K562 (cell line): ENCODE data around the gene NR4A2. TPM values are rescaled to one million over a fixed set of nuclear protein-coding genes. Genes with fewer than 3 reads are reported as not detected.

ENCODE experiments used
- DLX4 ChIP-seq: fragments of 250-450 bp; sonication (Bioruptor Pico); IDR thresholded peaks from 2 replicates; pipeline ENCODE4 v1.6.1; 2021; ENCODE audit warnings: mild to moderate bottlenecking
- DNMT1 ChIP-seq: fragments of 450-650 bp; IDR thresholded peaks from 2 replicates; pipeline ENCODE4 v1.6.1; 2016; ENCODE audit warnings: antibody characterized with exemption, mild to moderate bottlenecking
- ERF ChIP-seq: fragments of 450-650 bp; formaldehyde crosslinking; IDR thresholded peaks from 2 replicates; pipeline ENCODE4 v1.4.0; 2020; ENCODE audit warnings: mild to moderate bottlenecking, mixed read lengths
- FUS ChIP-seq: fragments of 200-400 bp; formaldehyde crosslinking; optimal IDR thresholded peaks from 2 replicates; pipeline ENCODE3; 2017; ENCODE audit warnings: low read depth, low read length
- KLF6 ChIP-seq: fragments of 250-450 bp; sonication (Bioruptor Pico); IDR thresholded peaks from 2 replicates; pipeline ENCODE4 v1.4.0; 2020; ENCODE audit warnings: mild to moderate bottlenecking, moderate library complexity, borderline replicate concordance
- NFXL1 ChIP-seq: fragments of 450-650 bp; formaldehyde crosslinking; IDR thresholded peaks from 2 replicates; pipeline ENCODE4 v1.4.0; 2021; ENCODE audit warnings: mild to moderate bottlenecking
- NRF1 ChIP-seq, 2 experiments: fragments of 450-650 bp; IDR thresholded peaks in 1 of 2; conservative IDR thresholded peaks in 1 of 2; 2 replicates each; pipeline ENCODE4 v1.6.1; 2014; ENCODE audit warnings: mild to moderate bottlenecking in 2 of 2
- NUFIP1 ChIP-seq: fragments of 450-650 bp; IDR thresholded peaks from 2 replicates; pipeline ENCODE4 v1.6.1; 2018; ENCODE audit not compliant: partially characterized antibody
- OTX1 ChIP-seq: fragments of 450-650 bp; formaldehyde crosslinking; IDR thresholded peaks from 2 replicates; pipeline ENCODE4 v1.4.0; 2022; ENCODE audit warnings: mild to moderate bottlenecking
- REST ChIP-seq, 2 experiments: fragments of 450-650 bp; formaldehyde crosslinking in 1 of 2; IDR thresholded peaks; 2 replicates each; pipeline versions ENCODE4 v1.4.0 to v1.6.1; 2014 to 2020; ENCODE audit warnings: mild to moderate bottlenecking in 2 of 2, borderline replicate concordance in 1 of 2, low read depth in 1 of 2
- STAT5B ChIP-seq: fragments of 250-450 bp; sonication (Bioruptor Pico); IDR thresholded peaks from 2 replicates; pipeline ENCODE4 v1.8.0; 2021; ENCODE audit warnings: mild to moderate bottlenecking, inconsistent platforms
- TAF7 ChIP-seq: fragments of 450-650 bp; IDR thresholded peaks from 2 replicates; pipeline ENCODE4 v1.6.1; 2016; ENCODE audit warnings: missing genetic modification characterization, missing compliant biosample characterization
- TAL1 ChIP-seq: fragments of 450-650 bp; IDR thresholded peaks from 2 replicates; pipeline ENCODE4 v1.6.1; 2016; ENCODE audit warnings: mild to moderate bottlenecking
- ZFP91 ChIP-seq: sonication (generic); formaldehyde crosslinking; IDR thresholded peaks from 2 replicates; pipeline ENCODE4 v1.8.0; 2022; ENCODE audit warnings: mild to moderate bottlenecking, missing genetic modification reagents
- ZNF165 ChIP-seq: fragments of 250-450 bp; sonication (Bioruptor Pico); IDR thresholded peaks from 2 replicates; pipeline ENCODE4 v1.4.0; 2020; ENCODE audit warnings: borderline replicate concordance
- ZNF282 ChIP-seq: sonication (generic); formaldehyde crosslinking; IDR thresholded peaks from 2 replicates; pipeline ENCODE4 v1.8.1; 2023; ENCODE audit warnings: missing genetic modification reagents
- ZNF507 ChIP-seq: conservative IDR thresholded peaks from 2 replicates; pipeline ENCODE4 v1.6.1; 2017; ENCODE audit warnings: missing genetic modification characterization, missing compliant biosample characterization
- ZNF695 ChIP-seq: fragments of 450-650 bp; formaldehyde crosslinking; IDR thresholded peaks from 2 replicates; pipeline ENCODE4 v1.4.0; 2020; ENCODE audit warnings: mild to moderate bottlenecking, moderate library complexity
- polyA plus RNA-seq, 8 experiments: library from polyadenylated mRNA; depleted of rRNA in 4 of 8; stranded (reverse) in 5 of 8; unstranded in 3 of 8; fragments of >200 nt; fragmentation: Nextera tagmentation in 2 of 8; fragmentation: Illumina TruSeq in 1 of 8; extraction: Ambion mirVana in 2 of 8; extraction: Trizol in 1 of 8; gene quantifications; 2 replicates each; pipeline versions ENCODE4 v1.2.1 to v1.2.3, GENCODE V29; 2011 to 2014; ENCODE audit warnings: inconsistent platforms in 1 of 8, missing spikeins in 1 of 8
- total RNA-seq, 7 experiments: library from RNA; depleted of rRNA in 6 of 7; stranded (reverse); fragments of >200 nt in 6 of 7; fragmentation: Illumina TruSeq in 2 of 7; extraction: Trizol in 2 of 7; gene quantifications; 2 replicates each; pipeline versions ENCODE4 v1.2.1 to v1.2.3, GENCODE V29; 2011 to 2021; ENCODE audit warnings: low replicate concordance in 1 of 7

Gene NR4A2
- total and polyA plus RNA-seq, 9 of the 15 experiments (the other 6 are each of a cell fraction or from before 2014, with no cell fraction given), result 0.94 to 5.1 (median 1.3) TPM

GRCh38 chr2:156332534-156333273 is at the start of gene NR4A2 (continued):
- no peak for TF ChIP-seq REST (IDR thresholded peaks at IDR 0.05; ENCODE audit: borderline replicate concordance)
- no peak for TF ChIP-seq REST (CRISPR knock-in tag; IDR thresholded peaks at IDR 0.05; ENCODE audit: low read depth)
- no peak for TF ChIP-seq ZNF507 (tag)
- TF ChIP-seq STAT5B (CRISPR knock-in tag), result no peak
- peak; percentile 72 for TF ChIP-seq ERF (CRISPR knock-in tag)
- TF ChIP-seq TAF7 (tag), result peak; percentile 64; the same call in 1 of the 2 replicates
- no peak for TF ChIP-seq NFXL1 (CRISPR knock-in tag)
- no peak for TF ChIP-seq DLX4 (CRISPR knock-in tag)
- peak; percentile 60 for TF ChIP-seq FUS
- no peak for TF ChIP-seq KLF6 (CRISPR knock-in tag)
- TF ChIP-seq NRF1 (conservative IDR thresholded peaks at IDR 0.05 in 1 of 2, IDR thresholded peaks at IDR 0.05 in 1 of 2), result peak; percentile 87 to 88
- no peak for TF ChIP-seq ZNF282
- no peak for TF ChIP-seq OTX1 (CRISPR knock-in tag)
- no peak for TF ChIP-seq NUFIP1
- TF ChIP-seq ZFP91 (CRISPR knock-in tag), result 0 out of 2 replicates have a peak, but pooled peaks have one; percentile 57
- no peak for TF ChIP-seq ZNF165
- no peak for TF ChIP-seq TAL1
- TF ChIP-seq ZNF695, result no peak
- no peak for TF ChIP-seq DNMT1
